Muscle of arm (tissue), 12 donors: ENCODE data around the gene TBC1D22A. TPM values are rescaled to one million over a fixed set of nuclear protein-coding genes. Genes with fewer than 3 reads are reported as not detected.
A peak's percentile ranks its signal among the peaks of the same experiment; 100 is the strongest.

Experiments
- DNase-seq: peaks from one replicate; pipeline ENCODE4 v3.0.0-alpha.2; 2013
- polyA plus RNA-seq, 12 donors: library from polyadenylated mRNA; unstranded; fragments of 120-200 nt; gene quantifications; one replicate each; pipeline ENCODE4 v1.2.1, GENCODE V29; 2013; ENCODE audit not compliant: insufficient read length in 12 of 12

The TBC1D22A gene
- polyA plus RNA-seq, 12 donors: 10.3 to 18.0 (median 13.1) TPM; not detected in 1

GRCh38 chr22:47196166-47196849 lies 433.9 kb downstream of the TBC1D22A start:
- DNase-seq: no peak

- DNase-seq: no peak
Measured at GRCh38 chr22:47196881-47197772, 434.7 kb downstream of the TBC1D22A start.

GRCh38 chr22:47197773-47198500 lies 435.5 kb downstream of the TBC1D22A start:
- DNase-seq: no peak

GRCh38 chr22:47198801-47199251 lies 436.4 kb downstream of the TBC1D22A start:
- DNase-seq: no peak

- DNase-seq: no peak
Measured at GRCh38 chr22:47199261-47199978, 437.0 kb downstream of the TBC1D22A start.

DNA sequence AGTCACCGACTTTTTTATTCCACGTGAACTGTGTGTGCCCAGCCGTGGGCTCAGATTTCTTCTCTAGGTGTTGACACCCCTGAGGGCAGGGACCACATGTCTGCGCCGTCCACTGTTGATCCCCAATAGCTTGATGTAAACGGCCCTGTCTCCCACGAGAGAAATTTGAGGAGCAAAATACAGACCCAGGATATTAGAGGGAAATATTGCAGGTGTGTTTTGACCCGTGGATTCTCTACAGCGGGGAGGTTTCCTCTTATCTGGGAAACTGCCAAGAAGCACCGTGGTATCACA lies 437.5 kb downstream of the TBC1D22A start:
- DNase-seq: no peak

- peak; percentile 67 for DNase-seq
Measured at GRCh38 chr22:47200273-47201051, 438.0 kb downstream of the TBC1D22A start.

DNA sequence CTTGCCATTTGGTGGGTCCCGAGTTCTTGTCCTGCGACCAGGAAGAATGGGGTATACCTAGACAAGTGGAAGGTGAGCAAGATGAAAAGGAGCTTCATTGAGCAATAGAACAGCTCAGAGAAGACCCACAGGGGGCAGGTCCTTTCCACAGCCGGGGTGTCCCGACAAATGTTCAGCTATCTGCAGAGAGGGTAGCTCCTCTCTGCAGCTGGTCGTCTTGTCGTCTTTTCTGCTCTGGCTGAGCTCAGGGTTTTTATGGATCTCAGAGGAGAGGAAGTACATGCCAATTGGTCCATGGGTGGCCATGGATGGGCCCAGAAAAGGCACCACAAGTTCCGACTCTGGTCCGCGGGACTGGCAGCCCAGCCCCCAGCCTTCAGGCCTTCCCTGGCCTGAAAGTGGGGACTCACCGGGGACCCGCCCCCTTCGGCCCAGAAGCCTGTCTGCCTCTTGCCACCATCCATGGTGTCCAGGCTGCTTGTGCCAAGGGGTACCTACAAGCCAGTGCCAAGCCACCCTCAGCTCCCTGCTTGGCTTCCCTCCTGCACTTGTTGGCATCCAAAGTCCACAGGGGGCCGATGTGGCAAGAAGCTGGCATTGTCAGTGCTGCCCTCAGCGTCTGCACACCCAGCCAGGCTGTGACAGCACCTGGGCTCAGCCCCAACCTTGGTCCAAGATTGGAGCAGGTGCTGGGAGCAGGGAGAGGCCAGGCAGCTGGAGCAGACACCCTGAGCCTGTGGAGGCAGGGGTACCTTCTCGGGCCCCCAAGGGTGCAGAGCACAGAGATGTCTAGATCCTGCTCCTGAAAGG lies 438.9 kb downstream of the TBC1D22A start:
- DNase-seq: no peak

- no peak for DNase-seq
Measured at GRCh38 chr22:47201996-47202818, 439.8 kb downstream of the TBC1D22A start.

DNA sequence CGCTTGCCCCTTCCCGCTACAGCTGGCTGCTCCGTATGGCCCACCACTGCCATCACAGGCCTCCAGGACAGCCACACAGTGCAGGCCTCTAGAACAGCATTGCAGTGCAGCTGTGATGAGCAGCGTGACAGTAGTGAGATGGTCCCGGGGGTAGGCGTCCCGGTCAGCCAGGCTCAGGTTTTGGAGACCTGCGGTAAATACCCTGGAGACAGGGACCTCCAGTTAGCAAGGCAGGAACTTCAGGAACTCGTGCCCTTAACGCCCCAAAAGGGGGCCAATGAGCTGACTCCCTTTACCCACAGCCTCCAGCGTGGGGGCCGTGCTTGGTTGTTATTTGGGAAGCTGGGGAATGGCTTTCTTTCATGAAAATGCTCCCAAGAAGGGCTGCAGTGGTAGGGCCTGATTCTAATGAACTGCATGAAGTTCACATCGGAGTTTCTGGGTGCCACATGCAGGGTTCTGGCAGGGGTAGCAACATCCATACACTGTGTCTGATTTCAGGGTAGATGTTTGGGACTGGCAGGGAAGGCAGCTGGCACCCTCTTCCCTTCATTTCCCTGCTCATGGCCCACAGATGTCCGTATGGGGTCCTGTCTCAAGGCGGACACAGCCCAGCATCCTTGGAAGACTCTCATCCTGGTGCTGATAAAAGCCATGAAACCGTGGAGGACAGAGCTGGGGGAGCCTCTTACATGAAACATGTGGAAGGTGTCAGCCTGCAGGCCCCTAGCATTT lies 440.5 kb downstream of the TBC1D22A start:
- DNase-seq: no peak

GRCh38 chr22:47203554-47203991 lies 441.1 kb downstream of the TBC1D22A start:
- no peak for DNase-seq

GRCh38 chr22:47204002-47204979 lies 441.8 kb downstream of the TBC1D22A start:
- DNase-seq: peak; percentile 37

- DNase-seq: no peak
Measured at GRCh38 chr22:47205081-47205491, 442.6 kb downstream of the TBC1D22A start.

- DNase-seq: no peak
Measured at GRCh38 chr22:47205554-47205953, 443.1 kb downstream of the TBC1D22A start.

- DNase-seq: no peak
Measured at GRCh38 chr22:47206164-47206563, 443.7 kb downstream of the TBC1D22A start.

DNA sequence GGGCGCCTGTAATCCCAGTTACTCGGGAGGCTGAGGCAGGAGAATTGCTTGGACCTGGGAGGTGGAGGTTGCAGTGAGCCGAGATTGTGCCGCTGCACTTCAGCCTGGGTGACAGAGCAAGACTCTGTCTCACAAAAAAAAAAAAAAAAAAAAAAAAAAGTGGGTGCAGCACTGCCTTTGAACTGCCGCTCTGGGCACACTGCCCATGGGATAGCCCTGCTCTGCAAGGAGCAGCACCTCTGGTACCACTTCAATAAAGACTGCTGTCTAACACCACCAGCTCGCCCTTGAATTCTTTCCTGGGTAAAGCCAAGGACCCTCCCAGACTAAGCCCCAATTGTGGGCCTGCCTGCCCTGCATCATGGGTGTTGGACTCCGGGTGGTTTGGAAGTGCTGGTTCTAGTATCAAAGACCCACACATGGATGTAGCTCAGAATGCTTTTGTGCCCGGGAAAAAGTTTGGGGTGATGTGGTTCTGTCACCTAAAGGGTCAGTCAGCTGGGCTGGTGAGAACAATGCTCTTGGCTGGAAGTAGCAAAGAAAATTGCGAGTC lies 444.3 kb downstream of the TBC1D22A start:
- no peak for DNase-seq

GRCh38 chr22:47207387-47207786 lies 444.9 kb downstream of the TBC1D22A start:
- no peak for DNase-seq
